Liver (tissue), 9 donors: ENCODE measurements around the gene GZMB. TPM values are rescaled to one million over a fixed set of nuclear protein-coding genes. Genes with fewer than 3 reads are reported as not detected.

Experiments used
- DNase-seq: peaks from one replicate; pipeline ENCODE4 v3.0.0-alpha.2; 2017; ENCODE audit warnings: low spot score
- H3K27ac ChIP-seq, 2 donors: one replicate each; pipeline ENCODE4 v1.7.0; 2013; ENCODE audit warnings: inconsistent platforms in 2 of 2, low read length in 2 of 2, control low read depth in 1 of 2, low read depth in 1 of 2, mild to moderate bottlenecking in 1 of 2
- H3K27me3 ChIP-seq, 4 donors: one replicate each; pipeline versions ENCODE4 v1.6.1 to v1.7.0; 2013; ENCODE audit warnings: low read length in 3 of 4, inconsistent platforms in 1 of 4, mild to moderate bottlenecking in 1 of 4, moderate library complexity in 1 of 4; ENCODE audit not compliant: control insufficient read depth in 4 of 4, insufficient read depth in 4 of 4
- H3K36me3 ChIP-seq, 4 donors: one replicate each; pipeline versions ENCODE4 v1.6.1 to v1.7.0; 2013; ENCODE audit warnings: low read length in 3 of 4, mild to moderate bottlenecking in 3 of 4, low read depth in 1 of 4, moderate library complexity in 1 of 4; ENCODE audit not compliant: control insufficient read depth in 4 of 4, insufficient read depth in 3 of 4
- H3K4me1 ChIP-seq, 4 donors: one replicate each; pipeline versions ENCODE4 v1.6.1 to v1.7.0; 2013; ENCODE audit warnings: low read length in 3 of 4, mild to moderate bottlenecking in 3 of 4, moderate library complexity in 1 of 4; ENCODE audit not compliant: control insufficient read depth in 4 of 4, insufficient read depth in 4 of 4
- H3K4me3 ChIP-seq, 3 donors: one replicate each; pipeline versions ENCODE4 v1.6.1 to v1.7.0; 2013; ENCODE audit warnings: low read length in 3 of 3, control low read depth in 1 of 3, low read depth in 1 of 3, mild to moderate bottlenecking in 1 of 3
- H3K9ac ChIP-seq, 2 donors: one replicate each; pipeline ENCODE4 v1.7.0; 2013; ENCODE audit warnings: low read length in 2 of 2, mild to moderate bottlenecking in 2 of 2, moderate library complexity in 2 of 2, control low read depth in 1 of 2, low read depth in 1 of 2
- H3K9me3 ChIP-seq, 4 donors: one replicate each; pipeline versions ENCODE4 v1.6.1 to v1.7.0; 2013; ENCODE audit warnings: low read length in 3 of 4; ENCODE audit not compliant: control insufficient read depth in 4 of 4
- CTCF ChIP-seq: fragments of 150-350 bp; IDR thresholded peaks from 2 replicates; pipeline ENCODE4 v1.5.1; 2017; ENCODE audit warnings: improper control_type of control experiment, low read depth, low read length; ENCODE audit not compliant: missing input control
- EGR1 ChIP-seq, 2 donors: IDR thresholded peaks; 2 replicates each; pipeline ENCODE4 v1.6.1; 2016 to 2018; ENCODE audit warnings: antibody characterized with exemption in 2 of 2, low read depth in 2 of 2
- FOXA1 ChIP-seq: IDR thresholded peaks from 2 replicates; pipeline ENCODE4 v1.6.1; 2016; ENCODE audit warnings: antibody characterized with exemption
- FOXA2 ChIP-seq: IDR thresholded peaks from 2 replicates; pipeline ENCODE4 v1.6.1; 2016; ENCODE audit warnings: antibody characterized with exemption
- GABPA ChIP-seq, 2 donors: IDR thresholded peaks in 1 of 2; conservative IDR thresholded peaks in 1 of 2; 2 replicates each; pipeline ENCODE4 v1.6.1; 2016; ENCODE audit warnings: antibody characterized with exemption in 2 of 2, mild to moderate bottlenecking in 1 of 2, moderate library complexity in 1 of 2
- HNF4A ChIP-seq, 2 donors: conservative IDR thresholded peaks; 2 replicates each; pipeline ENCODE4 v1.6.1; 2016; ENCODE audit warnings: antibody characterized with exemption in 2 of 2, mild to moderate bottlenecking in 2 of 2
- HNF4G ChIP-seq: IDR thresholded peaks from 2 replicates; pipeline ENCODE4 v1.6.1; 2016; ENCODE audit warnings: antibody characterized with exemption
- JUND ChIP-seq, 2 donors: IDR thresholded peaks; 2 replicates each; pipeline ENCODE4 v1.6.1; 2016; ENCODE audit warnings: antibody characterized with exemption in 2 of 2
- NR2F2 ChIP-seq: IDR thresholded peaks from 2 replicates; pipeline ENCODE4 v1.6.1; 2016; ENCODE audit warnings: antibody characterized with exemption
- RAD21 ChIP-seq, 2 donors: IDR thresholded peaks; 2 replicates each; pipeline ENCODE4 v1.6.1; 2016; ENCODE audit warnings: antibody characterized with exemption in 2 of 2, mild to moderate bottlenecking in 2 of 2
- REST ChIP-seq: IDR thresholded peaks from 2 replicates; pipeline ENCODE4 v1.6.1; 2016; ENCODE audit warnings: antibody characterized with exemption, mild to moderate bottlenecking
- RXRA ChIP-seq, 2 donors: IDR thresholded peaks; 2 replicates each; pipeline ENCODE4 v1.6.1; 2017 to 2018; ENCODE audit warnings: antibody characterized with exemption in 2 of 2, mild to moderate bottlenecking in 1 of 2
- SP1 ChIP-seq: IDR thresholded peaks from 2 replicates; pipeline ENCODE4 v1.6.1; 2018; ENCODE audit warnings: antibody characterized with exemption, mild to moderate bottlenecking
- YY1 ChIP-seq: IDR thresholded peaks from 2 replicates; pipeline ENCODE4 v1.6.1; 2016; ENCODE audit warnings: antibody characterized with exemption, mild to moderate bottlenecking
- WGBS: extraction: QIAGEN DNeasy Blood & Tissue Kit; methylation state at CpG from one replicate; pipeline ENCODE4 v1.1.7; 2013; 5-methylcytosine and 5-hydroxymethylcytosine counted together
- polyA plus RNA-seq, 2 donors: library from polyadenylated mRNA; stranded (reverse) in 1 of 2; unstranded in 1 of 2; fragments of 200-250 nt in 1 of 2; fragments of >200 nt in 1 of 2; fragmentation: Nextera tagmentation in 1 of 2; extraction: Ambion mirVana in 1 of 2; gene quantifications; one replicate each; pipeline versions ENCODE4 v1.2.1 to v1.2.3, GENCODE V29; 2013 to 2015
- total RNA-seq, 2 donors: library from RNA; depleted of rRNA; stranded (reverse); fragments of >200 nt; gene quantifications; one replicate each; pipeline ENCODE4 v1.2.3, GENCODE V29; 2014
- TF ChIP-seq, protein P1 (sequence below): IDR thresholded peaks from 2 replicates; pipeline ENCODE4 v1.6.1; 2016; ENCODE audit warnings: antibody characterized with exemption
- TF ChIP-seq, protein P2 (sequence below): IDR thresholded peaks from 2 replicates; pipeline ENCODE4 v1.6.1; 2016; ENCODE audit warnings: antibody characterized with exemption
- TF ChIP-seq, protein P3 (sequence below): IDR thresholded peaks from 2 replicates; pipeline ENCODE4 v1.6.1; 2016; ENCODE audit warnings: antibody characterized with exemption
- donor health status: healthy.
- donor health status: healthy.
- donor health status: healthy.
- donor health status: healthy.
- donor health status: healthy.

Gene GZMB
- total and polyA plus RNA-seq, 4 donors: 0.17 to 1.9 (median 0.63) TPM

DNA sequence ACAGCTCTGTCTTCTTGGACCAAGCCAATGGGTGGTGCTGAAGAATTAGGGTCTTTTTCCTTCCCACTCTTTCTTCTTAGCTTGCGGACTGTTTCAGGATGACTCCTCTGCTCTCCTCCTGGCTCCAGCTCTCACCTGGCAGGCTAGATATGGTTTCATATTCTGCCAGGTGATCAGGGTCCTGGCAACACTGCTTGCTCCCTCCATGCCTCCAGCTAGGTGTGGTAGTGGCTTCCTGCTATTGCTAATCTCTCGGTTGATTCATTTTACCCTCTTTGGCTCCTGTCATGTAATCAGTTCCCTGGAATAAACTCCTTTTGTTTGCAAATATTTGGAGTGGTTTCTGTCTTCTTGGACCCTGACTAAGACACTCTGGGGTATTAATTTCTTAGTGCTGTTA, 20.2 kb downstream of the GZMB start:
- Histone ChIP-seq H3K9me3 (no peaks in the 10 kb centered on the region), H3K36me3 (no peaks in the 10 kb centered on the region), H3K9ac (no peak overlapping the region), H3K4me3 (no peak overlapping the region), H3K27me3 (no peaks in the 10 kb centered on the region), H3K4me1 (no peaks in the 10 kb centered on the region), H3K27ac (no peak overlapping the region)
- DNase-seq: no peak
- TF ChIP-seq RAD21 (IDR thresholded peaks at IDR 0.05) (no peak), EGR1 (IDR thresholded peaks at IDR 0.05; ENCODE audit: low read depth in 2 of 2) (no peak), SP1 (no peak), CTCF (no peak), YY1 (no peak), FOXA2 (no peak), REST (no peak), NR2F2 (no peak), HNF4A (conservative IDR thresholded peaks at IDR 0.05) (no peak)
- TF ChIP-seq, protein P1, sequence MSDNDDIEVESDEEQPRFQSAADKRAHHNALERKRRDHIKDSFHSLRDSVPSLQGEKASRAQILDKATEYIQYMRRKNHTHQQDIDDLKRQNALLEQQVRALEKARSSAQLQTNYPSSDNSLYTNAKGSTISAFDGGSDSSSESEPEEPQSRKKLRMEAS: no peak
- TF ChIP-seq, protein P2, sequence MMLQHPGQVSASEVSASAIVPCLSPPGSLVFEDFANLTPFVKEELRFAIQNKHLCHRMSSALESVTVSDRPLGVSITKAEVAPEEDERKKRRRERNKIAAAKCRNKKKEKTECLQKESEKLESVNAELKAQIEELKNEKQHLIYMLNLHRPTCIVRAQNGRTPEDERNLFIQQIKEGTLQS: no peak
- TF ChIP-seq, protein P3, sequence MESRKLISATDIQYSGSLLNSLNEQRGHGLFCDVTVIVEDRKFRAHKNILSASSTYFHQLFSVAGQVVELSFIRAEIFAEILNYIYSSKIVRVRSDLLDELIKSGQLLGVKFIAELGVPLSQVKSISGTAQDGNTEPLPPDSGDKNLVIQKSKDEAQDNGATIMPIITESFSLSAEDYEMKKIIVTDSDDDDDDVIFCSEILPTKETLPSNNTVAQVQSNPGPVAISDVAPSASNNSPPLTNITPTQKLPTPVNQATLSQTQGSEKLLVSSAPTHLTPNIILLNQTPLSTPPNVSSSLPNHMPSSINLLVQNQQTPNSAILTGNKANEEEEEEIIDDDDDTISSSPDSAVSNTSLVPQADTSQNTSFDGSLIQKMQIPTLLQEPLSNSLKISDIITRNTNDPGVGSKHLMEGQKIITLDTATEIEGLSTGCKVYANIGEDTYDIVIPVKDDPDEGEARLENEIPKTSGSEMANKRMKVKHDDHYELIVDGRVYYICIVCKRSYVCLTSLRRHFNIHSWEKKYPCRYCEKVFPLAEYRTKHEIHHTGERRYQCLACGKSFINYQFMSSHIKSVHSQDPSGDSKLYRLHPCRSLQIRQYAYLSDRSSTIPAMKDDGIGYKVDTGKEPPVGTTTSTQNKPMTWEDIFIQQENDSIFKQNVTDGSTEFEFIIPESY: no peak
- 88% methylated on average over 2 of the region's 2 CpGs for WGBS

DNA sequence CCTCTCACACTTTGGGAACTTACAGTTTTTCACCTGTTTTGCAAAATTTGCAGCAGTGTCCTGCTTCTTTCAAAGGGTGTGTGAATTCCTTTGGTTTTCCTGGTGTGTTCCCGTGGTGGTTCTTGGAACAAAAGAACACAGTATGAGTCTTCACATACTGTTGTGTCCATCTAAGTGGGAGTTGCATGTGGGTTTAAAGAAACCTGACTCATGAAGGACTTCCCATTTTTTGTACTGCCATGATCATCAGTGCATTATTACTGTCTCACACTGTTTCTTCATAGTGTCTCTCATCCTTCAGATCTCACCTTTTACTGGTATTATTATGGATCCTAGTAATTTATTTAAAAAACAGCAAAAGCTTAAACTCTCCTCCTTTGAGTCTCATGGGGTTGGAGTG, 20.7 kb downstream of the GZMB start:
- no peaks in the 10 kb centered on the region for H3K4me1 ChIP-seq
- 69% methylated on average over 1 of the region's 1 CpG for WGBS
- DNase-seq: no peak
- H3K4me3 ChIP-seq: no peak overlapping the region
- H3K36me3 ChIP-seq: no peaks in the 10 kb centered on the region
- no peak overlapping the region for H3K27ac ChIP-seq
- no peak for TF ChIP-seq GABPA (IDR thresholded peaks at IDR 0.05 in 1 of 2, conservative IDR thresholded peaks at IDR 0.05 in 1 of 2)
- no peak for TF ChIP-seq RXRA (IDR thresholded peaks at IDR 0.05)
- TF ChIP-seq FOXA1: no peak
- no peak for TF ChIP-seq FOXA2
- no peak for TF ChIP-seq JUND (IDR thresholded peaks at IDR 0.05)
- no peak for TF ChIP-seq HNF4G
- TF ChIP-seq, protein P2: no peak
- no peak for TF ChIP-seq HNF4A (conservative IDR thresholded peaks at IDR 0.05)
- TF ChIP-seq YY1: no peak
- H3K27me3 ChIP-seq: no peaks in the 10 kb centered on the region
- no peak overlapping the region for H3K9ac ChIP-seq
- no peaks in the 10 kb centered on the region for H3K9me3 ChIP-seq
